GM12878 (cell line): ENCODE data around the gene GPC3.

ENCODE experiments used
- CHD1 ChIP-seq: IDR thresholded peaks from 2 replicates; pipeline ENCODE4 v1.6.1; 2012; ENCODE audit warnings: low read depth, low read length, improper control_type of control experiment
- EP300 ChIP-seq, 2 experiments: fragments of 150-350 bp in 1 of 2; IDR thresholded peaks; 2 replicates each; pipeline ENCODE4 v1.6.1; 2011 to 2012; ENCODE audit warnings: low read depth in 2 of 2, low read length in 2 of 2, borderline replicate concordance in 1 of 2, improper control_type of control experiment in 1 of 2, inconsistent platforms in 1 of 2; ENCODE audit not compliant: control insufficient read depth in 1 of 2
- EZH2 ChIP-seq: IDR thresholded peaks from 2 replicates; pipeline ENCODE4 v1.6.1; 2012; ENCODE audit warnings: low read depth, mild to moderate bottlenecking, control low read depth, inconsistent platforms, low read length, borderline replicate concordance; ENCODE audit not compliant: control insufficient read depth
- POLR2A ChIP-seq: IDR thresholded peaks from 2 replicates; pipeline ENCODE4 v1.6.1; 2011; ENCODE audit warnings: low read depth, mild to moderate bottlenecking, low read length
- TAF1 ChIP-seq: IDR thresholded peaks from 2 replicates; pipeline ENCODE4 v1.6.1; 2011; ENCODE audit warnings: mild to moderate bottlenecking, low read depth, low read length, borderline replicate concordance
- TF ChIP-seq, protein P1 (sequence below): IDR thresholded peaks from 2 replicates; pipeline ENCODE4 v1.6.1; 2012; ENCODE audit warnings: low read length, inconsistent platforms
- TF ChIP-seq, protein P2 (sequence below): IDR thresholded peaks from 2 replicates; pipeline ENCODE4 v1.6.1; 2011; ENCODE audit warnings: mild to moderate bottlenecking, low read depth, low read length, moderate library complexity; ENCODE audit not compliant: insufficient replicate concordance
- TF ChIP-seq, protein P3 (sequence below): fragments of 450-650 bp; conservative IDR thresholded peaks from 2 replicates; pipeline ENCODE4 v1.6.1; 2017; ENCODE audit warnings: mild to moderate bottlenecking, moderate library complexity
- TF ChIP-seq, protein P4 (sequence below): fragments of 450-650 bp; IDR thresholded peaks from 2 replicates; pipeline ENCODE4 v1.6.1; 2017; ENCODE audit warnings: mild to moderate bottlenecking, moderate library complexity
- TF ChIP-seq, protein P5 (sequence below): IDR thresholded peaks from 2 replicates; pipeline ENCODE4 v1.6.1; 2011; ENCODE audit warnings: low read depth, low read length, improper control_type of control experiment, borderline replicate concordance

DNA sequence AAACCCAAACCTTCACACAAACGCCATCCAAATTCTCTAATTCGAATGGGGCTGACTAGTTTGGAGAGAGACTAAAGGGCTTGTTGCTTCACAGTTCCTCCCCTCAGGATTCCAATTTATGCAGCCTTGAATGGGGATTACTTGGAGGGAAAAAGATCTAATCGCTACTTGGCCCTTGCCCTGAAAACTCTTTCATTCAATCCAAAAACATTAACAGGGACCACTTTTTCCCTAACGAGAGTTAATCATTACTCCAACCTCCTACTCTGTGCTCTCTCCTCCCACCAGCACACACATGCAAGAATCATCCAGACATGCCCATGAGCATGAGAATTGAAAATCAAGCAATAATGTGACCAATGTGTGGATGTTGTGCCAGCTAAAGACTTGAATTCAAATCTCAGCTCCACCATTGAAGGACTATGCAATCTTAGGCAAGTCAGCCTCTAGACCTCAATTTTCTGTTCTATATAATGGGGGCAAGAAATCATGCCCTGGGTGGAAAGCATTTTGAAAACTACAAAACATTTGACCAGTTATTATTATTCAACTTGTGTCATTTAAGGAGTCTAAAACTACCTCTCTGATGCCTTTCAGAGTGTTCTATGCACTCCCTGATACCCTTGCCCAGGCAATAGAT is 34.3 kb upstream of the GPC3 start:
- TF ChIP-seq TAF1 (no peak), EZH2 (no peak), POLR2A (no peak), CHD1 (no peak), EP300 (IDR thresholded peaks at IDR 0.05; ENCODE audit: borderline replicate concordance in 1 of 2, control insufficient read depth in 1 of 2, low read depth in 2 of 2, low read length in 2 of 2) (no peak)
- TF ChIP-seq, protein P1, sequence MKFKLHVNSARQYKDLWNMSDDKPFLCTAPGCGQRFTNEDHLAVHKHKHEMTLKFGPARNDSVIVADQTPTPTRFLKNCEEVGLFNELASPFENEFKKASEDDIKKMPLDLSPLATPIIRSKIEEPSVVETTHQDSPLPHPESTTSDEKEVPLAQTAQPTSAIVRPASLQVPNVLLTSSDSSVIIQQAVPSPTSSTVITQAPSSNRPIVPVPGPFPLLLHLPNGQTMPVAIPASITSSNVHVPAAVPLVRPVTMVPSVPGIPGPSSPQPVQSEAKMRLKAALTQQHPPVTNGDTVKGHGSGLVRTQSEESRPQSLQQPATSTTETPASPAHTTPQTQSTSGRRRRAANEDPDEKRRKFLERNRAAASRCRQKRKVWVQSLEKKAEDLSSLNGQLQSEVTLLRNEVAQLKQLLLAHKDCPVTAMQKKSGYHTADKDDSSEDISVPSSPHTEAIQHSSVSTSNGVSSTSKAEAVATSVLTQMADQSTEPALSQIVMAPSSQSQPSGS = no peak
- TF ChIP-seq, protein P2, sequence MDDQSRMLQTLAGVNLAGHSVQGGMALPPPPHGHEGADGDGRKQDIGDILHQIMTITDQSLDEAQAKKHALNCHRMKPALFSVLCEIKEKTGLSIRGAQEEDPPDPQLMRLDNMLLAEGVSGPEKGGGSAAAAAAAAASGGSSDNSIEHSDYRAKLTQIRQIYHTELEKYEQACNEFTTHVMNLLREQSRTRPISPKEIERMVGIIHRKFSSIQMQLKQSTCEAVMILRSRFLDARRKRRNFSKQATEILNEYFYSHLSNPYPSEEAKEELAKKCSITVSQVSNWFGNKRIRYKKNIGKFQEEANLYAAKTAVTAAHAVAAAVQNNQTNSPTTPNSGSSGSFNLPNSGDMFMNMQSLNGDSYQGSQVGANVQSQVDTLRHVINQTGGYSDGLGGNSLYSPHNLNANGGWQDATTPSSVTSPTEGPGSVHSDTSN = no peak
- TF ChIP-seq, protein P3, sequence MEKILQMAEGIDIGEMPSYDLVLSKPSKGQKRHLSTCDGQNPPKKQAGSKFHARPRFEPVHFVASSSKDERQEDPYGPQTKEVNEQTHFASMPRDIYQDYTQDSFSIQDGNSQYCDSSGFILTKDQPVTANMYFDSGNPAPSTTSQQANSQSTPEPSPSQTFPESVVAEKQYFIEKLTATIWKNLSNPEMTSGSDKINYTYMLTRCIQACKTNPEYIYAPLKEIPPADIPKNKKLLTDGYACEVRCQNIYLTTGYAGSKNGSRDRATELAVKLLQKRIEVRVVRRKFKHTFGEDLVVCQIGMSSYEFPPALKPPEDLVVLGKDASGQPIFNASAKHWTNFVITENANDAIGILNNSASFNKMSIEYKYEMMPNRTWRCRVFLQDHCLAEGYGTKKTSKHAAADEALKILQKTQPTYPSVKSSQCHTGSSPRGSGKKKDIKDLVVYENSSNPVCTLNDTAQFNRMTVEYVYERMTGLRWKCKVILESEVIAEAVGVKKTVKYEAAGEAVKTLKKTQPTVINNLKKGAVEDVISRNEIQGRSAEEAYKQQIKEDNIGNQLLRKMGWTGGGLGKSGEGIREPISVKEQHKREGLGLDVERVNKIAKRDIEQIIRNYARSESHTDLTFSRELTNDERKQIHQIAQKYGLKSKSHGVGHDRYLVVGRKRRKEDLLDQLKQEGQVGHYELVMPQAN = no peak
- TF ChIP-seq, protein P4, sequence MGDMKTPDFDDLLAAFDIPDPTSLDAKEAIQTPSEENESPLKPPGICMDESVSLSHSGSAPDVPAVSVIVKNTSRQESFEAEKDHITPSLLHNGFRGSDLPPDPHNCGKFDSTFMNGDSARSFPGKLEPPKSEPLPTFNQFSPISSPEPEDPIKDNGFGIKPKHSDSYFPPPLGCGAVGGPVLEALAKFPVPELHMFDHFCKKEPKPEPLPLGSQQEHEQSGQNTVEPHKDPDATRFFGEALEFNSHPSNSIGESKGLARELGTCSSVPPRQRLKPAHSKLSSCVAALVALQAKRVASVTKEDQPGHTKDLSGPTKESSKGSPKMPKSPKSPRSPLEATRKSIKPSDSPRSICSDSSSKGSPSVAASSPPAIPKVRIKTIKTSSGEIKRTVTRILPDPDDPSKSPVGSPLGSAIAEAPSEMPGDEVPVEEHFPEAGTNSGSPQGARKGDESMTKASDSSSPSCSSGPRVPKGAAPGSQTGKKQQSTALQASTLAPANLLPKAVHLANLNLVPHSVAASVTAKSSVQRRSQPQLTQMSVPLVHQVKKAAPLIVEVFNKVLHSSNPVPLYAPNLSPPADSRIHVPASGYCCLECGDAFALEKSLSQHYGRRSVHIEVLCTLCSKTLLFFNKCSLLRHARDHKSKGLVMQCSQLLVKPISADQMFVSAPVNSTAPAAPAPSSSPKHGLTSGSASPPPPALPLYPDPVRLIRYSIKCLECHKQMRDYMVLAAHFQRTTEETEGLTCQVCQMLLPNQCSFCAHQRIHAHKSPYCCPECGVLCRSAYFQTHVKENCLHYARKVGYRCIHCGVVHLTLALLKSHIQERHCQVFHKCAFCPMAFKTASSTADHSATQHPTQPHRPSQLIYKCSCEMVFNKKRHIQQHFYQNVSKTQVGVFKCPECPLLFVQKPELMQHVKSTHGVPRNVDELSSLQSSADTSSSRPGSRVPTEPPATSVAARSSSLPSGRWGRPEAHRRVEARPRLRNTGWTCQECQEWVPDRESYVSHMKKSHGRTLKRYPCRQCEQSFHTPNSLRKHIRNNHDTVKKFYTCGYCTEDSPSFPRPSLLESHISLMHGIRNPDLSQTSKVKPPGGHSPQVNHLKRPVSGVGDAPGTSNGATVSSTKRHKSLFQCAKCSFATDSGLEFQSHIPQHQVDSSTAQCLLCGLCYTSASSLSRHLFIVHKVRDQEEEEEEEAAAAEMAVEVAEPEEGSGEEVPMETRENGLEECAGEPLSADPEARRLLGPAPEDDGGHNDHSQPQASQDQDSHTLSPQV = no peak
- TF ChIP-seq, protein P5, sequence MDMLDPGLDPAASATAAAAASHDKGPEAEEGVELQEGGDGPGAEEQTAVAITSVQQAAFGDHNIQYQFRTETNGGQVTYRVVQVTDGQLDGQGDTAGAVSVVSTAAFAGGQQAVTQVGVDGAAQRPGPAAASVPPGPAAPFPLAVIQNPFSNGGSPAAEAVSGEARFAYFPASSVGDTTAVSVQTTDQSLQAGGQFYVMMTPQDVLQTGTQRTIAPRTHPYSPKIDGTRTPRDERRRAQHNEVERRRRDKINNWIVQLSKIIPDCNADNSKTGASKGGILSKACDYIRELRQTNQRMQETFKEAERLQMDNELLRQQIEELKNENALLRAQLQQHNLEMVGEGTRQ = no peak
